NCI-H2081 treated with DMSO at 0.1 percent for 48 hours (cell line): ENCODE results near the gene ST7L.
"Not testable (repeated sequence)": the region's sequence is repeated elsewhere in the genome, so short reads cannot be mapped to it uniquely, and the experiment has no call there.

ENCODE experiments used
- DNase-seq: peaks from one replicate; lab custom pipeline; 2025; lab: John Stamatoyannopoulos, UW

The ST7L gene

GRCh38 chr1:112492076-112492475, 126.9 kb downstream of the ST7L start:
- no peak for DNase-seq

- no peak for DNase-seq
Observed at GRCh38 chr1:112488141-112488540, 130.8 kb downstream of the ST7L start.

DNA sequence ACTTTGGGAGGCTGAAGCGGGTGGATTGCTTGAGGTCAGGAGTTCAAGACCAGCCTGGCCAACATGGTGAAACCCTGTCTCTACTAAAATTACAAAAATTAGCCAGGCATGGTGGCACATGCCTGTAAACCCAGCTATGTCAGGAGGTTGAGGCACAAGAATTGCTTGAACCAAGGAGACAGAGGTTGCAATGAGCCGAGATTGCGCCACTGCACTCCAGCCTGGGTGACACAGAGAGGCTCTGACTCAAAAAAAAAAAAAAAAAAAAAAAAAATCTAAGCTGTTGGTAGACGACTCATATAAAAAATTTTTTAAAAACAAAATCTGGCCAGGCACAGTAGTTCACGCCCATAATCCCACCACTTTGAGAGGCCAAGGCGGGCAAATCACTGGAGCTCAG, 131.3 kb downstream of the ST7L start:
- DNase-seq, result not testable (repeated sequence)

DNA sequence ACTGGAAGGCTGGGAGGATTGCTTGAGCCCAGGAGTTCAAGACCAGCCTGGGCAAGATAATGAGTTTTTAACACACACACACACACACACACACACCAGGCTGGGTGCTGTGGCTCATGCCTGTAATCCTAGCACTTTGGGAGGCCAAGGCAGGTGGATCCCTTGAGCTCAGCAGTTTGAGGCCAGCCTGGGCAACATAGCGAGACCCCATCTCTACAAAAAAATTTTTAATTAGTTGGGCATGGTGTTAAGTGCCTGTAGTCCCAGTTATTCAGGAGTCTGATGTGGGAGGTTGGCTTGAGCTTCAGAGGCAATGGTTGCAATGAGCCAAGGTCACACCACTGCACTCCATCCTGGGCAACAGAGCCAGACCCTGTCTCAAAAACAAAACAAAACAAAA, 132.9 kb downstream of the ST7L start:
- not testable (repeated sequence) for DNase-seq

DNA sequence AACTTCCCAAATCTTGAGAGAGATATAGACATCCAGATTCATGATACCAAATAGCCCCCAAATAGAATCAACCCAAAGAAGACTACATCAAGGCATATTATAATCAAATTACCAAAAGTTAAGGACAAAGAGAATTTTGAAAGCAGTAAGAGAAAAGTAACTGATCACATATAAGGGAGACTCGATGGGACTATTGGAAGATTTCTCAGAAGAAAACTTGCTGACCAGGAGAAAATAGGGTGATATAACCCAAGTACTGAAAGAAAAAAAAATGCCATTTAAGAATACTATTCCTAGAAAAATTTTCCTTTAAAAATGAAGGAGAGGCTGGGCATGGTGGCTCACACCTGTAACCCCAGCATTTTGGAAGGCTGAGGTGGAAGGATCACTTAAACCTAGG, 140.6 kb downstream of the ST7L start:
- DNase-seq, result no peak

- no peak for DNase-seq
Observed at GRCh38 chr1:112477550-112477949, 141.4 kb downstream of the ST7L start.
